Smooth muscle cell (in vitro differentiated cells): ENCODE measurements around the gene FAM227B. TPM values are rescaled to one million over a fixed set of nuclear protein-coding genes. Genes with fewer than 3 reads are reported as not detected.
"Not testable (repeated sequence)": the region's sequence is repeated elsewhere in the genome, so short reads cannot be mapped to it uniquely, and the experiment has no call there.

Experiments
- DNase-seq: peaks from one replicate; lab custom pipeline; 2025; ENCODE audit not compliant: unreplicated experiment; lab: John Stamatoyannopoulos, UW
- H2AFZ ChIP-seq: fragments of 200-600 bp; sonication (generic); 2 replicates; pipeline ENCODE4 v1.6.0; 2016; ENCODE audit warnings: antibody characterized with exemption, low read depth, mild to moderate bottlenecking
- H3F3A ChIP-seq: fragments of 200-600 bp; sonication (generic); 2 replicates; pipeline ENCODE4 v1.6.0; 2017; ENCODE audit warnings: antibody characterized with exemption, low read depth
- H3K27ac ChIP-seq: fragments of 200-600 bp; sonication (generic); 2 replicates; pipeline ENCODE4 v1.5.1; 2016; ENCODE audit warnings: low read depth, mild to moderate bottlenecking
- H3K27me3 ChIP-seq: fragments of 200-600 bp; sonication (generic); 2 replicates; pipeline ENCODE4 v1.6.1; 2016; ENCODE audit warnings: low read depth, mild to moderate bottlenecking
- H3K36me3 ChIP-seq: fragments of 200-600 bp; sonication (generic); 2 replicates; pipeline ENCODE4 v1.5.1; 2016; ENCODE audit warnings: low read depth
- H3K4me1 ChIP-seq: fragments of 200-600 bp; sonication (generic); 2 replicates; pipeline ENCODE4 v1.5.1; 2016; ENCODE audit warnings: low read depth
- H3K4me2 ChIP-seq: fragments of 200-600 bp; sonication (generic); 2 replicates; pipeline ENCODE4 v1.6.0; 2016; ENCODE audit warnings: mild to moderate bottlenecking
- H3K4me3 ChIP-seq: fragments of 200-600 bp; sonication (generic); 2 replicates; pipeline ENCODE4 v1.5.1; 2016; ENCODE audit warnings: mild to moderate bottlenecking
- H3K79me2 ChIP-seq: fragments of 200-600 bp; sonication (generic); 2 replicates; pipeline ENCODE4 v1.6.0; 2016; ENCODE audit warnings: low read depth, mild to moderate bottlenecking
- H3K9ac ChIP-seq: fragments of 200-600 bp; sonication (generic); 2 replicates; pipeline ENCODE4 v1.6.0; 2016; ENCODE audit warnings: low read depth
- H3K9me3 ChIP-seq: fragments of 200-600 bp; sonication (generic); replicated peaks from 2 replicates; pipeline ENCODE4 v1.5.1; 2016; ENCODE audit warnings: low read depth
- H4K20me1 ChIP-seq: fragments of 200-600 bp; sonication (generic); 2 replicates; pipeline ENCODE4 v1.6.0; 2016; ENCODE audit warnings: low read depth
- CTCF ChIP-seq: fragments of 200-600 bp; sonication (generic); IDR thresholded peaks from 2 replicates; pipeline ENCODE4 v1.5.1; 2017; ENCODE audit warnings: borderline replicate concordance, mild to moderate bottlenecking, antibody characterized with exemption; ENCODE audit not compliant: insufficient read depth, poor library complexity, severe bottlenecking
- WGBS: methylation state at CpG from one replicate; pipeline ENCODE4 v1.1.7; 2016; ENCODE audit warnings: low lambda C conversion rate; 5-methylcytosine and 5-hydroxymethylcytosine counted together
- polyA plus RNA-seq: library from polyadenylated mRNA; unstranded; fragments of >200 nt; fragmentation: Nextera tagmentation; extraction: Ambion mirVana; gene quantifications from 2 replicates; pipeline ENCODE4 v1.2.1, GENCODE V29; 2016
- total RNA-seq: library from RNA; depleted of rRNA; stranded (reverse); fragments of >200 nt; gene quantifications from 2 replicates; pipeline ENCODE4 v1.2.3, GENCODE V29; 2014

Gene FAM227B
- total and polyA plus RNA-seq, 2 experiments from 2014 or later = 7.5 to 9.7 TPM

GRCh38 chr15:49471248-49471647 lies 149.4 kb downstream of the FAM227B start:
- not testable (repeated sequence) for H3K9ac ChIP-seq, DNase-seq, H2AFZ ChIP-seq, H3K4me2 ChIP-seq, H3F3A ChIP-seq, H3K27me3 ChIP-seq, H3K4me1 ChIP-seq, H3K4me3 ChIP-seq, H3K79me2 ChIP-seq, H3K27ac ChIP-seq, H3K9me3 ChIP-seq
- peak; percentile 27 for TF ChIP-seq CTCF
- peaks cover 69% of the 10 kb centered on the region for H4K20me1 ChIP-seq
- peaks cover 13% of the 10 kb centered on the region for H3K36me3 ChIP-seq
- 60% methylated on average over 4 of the region's 4 CpGs for WGBS

GRCh38 chr15:49468481-49468839 lies 152.2 kb downstream of the FAM227B start:
- H3K4me1 ChIP-seq = peaks cover 6% of the 10 kb centered on the region
- H3K79me2 ChIP-seq = peaks cover 16% of the 10 kb centered on the region
- 64% methylated on average over 2 of the region's 2 CpGs for WGBS
- no peaks in the 10 kb centered on the region for H3K9me3 ChIP-seq
- H3K9ac ChIP-seq = no peak overlapping the region
- H3K4me3 ChIP-seq = no peak overlapping the region
- peaks cover 93% of the 10 kb centered on the region for H4K20me1 ChIP-seq
- no peak for TF ChIP-seq CTCF
- no peak overlapping the region for H3K4me2 ChIP-seq
- peaks cover 6% of the 10 kb centered on the region for H3F3A ChIP-seq
- no peaks in the 10 kb centered on the region for H3K27me3 ChIP-seq
- H2AFZ ChIP-seq = no peak overlapping the region
- H3K27ac ChIP-seq = peak overlapping the region; percentile 10
- peaks cover 8% of the 10 kb centered on the region for H3K36me3 ChIP-seq
- no peak for DNase-seq

GRCh38 chr15:49467746-49468480 lies 152.7 kb downstream of the FAM227B start:
- Histone ChIP-seq H3K9ac (no peak overlapping the region), H4K20me1 (peaks cover 93% of the 10 kb centered on the region), H3K27me3 (no peaks in the 10 kb centered on the region), H3K4me1 (peaks cover 6% of the 10 kb centered on the region), H3K36me3 (peaks cover 8% of the 10 kb centered on the region), H3K9me3 (no peaks in the 10 kb centered on the region), H3K27ac (no peak overlapping the region), H3K79me2 (peaks cover 15% of the 10 kb centered on the region), H3K4me2 (no peak overlapping the region), H3F3A (peaks cover 6% of the 10 kb centered on the region), H2AFZ (no peak overlapping the region), H3K4me3 (no peak overlapping the region)
- no peak for TF ChIP-seq CTCF
- WGBS = 75% methylated on average over 3 of the region's 3 CpGs
- no peak for DNase-seq

- WGBS = 93% methylated on average over 1 of the region's 1 CpG
- no peak overlapping the region for H3K27ac ChIP-seq
- H3K4me1 ChIP-seq = peaks cover 6% of the 10 kb centered on the region
- DNase-seq = no peak
- no peaks in the 10 kb centered on the region for H3K27me3 ChIP-seq
- no peak overlapping the region for H2AFZ ChIP-seq
- H4K20me1 ChIP-seq = peaks cover 95% of the 10 kb centered on the region
- H3K79me2 ChIP-seq = peaks cover 9% of the 10 kb centered on the region
- H3K4me3 ChIP-seq = no peak overlapping the region
- peaks cover 6% of the 10 kb centered on the region for H3F3A ChIP-seq
- no peaks in the 10 kb centered on the region for H3K9me3 ChIP-seq
- peak overlapping the region; percentile 48 for H3K4me2 ChIP-seq
- peaks cover 8% of the 10 kb centered on the region for H3K36me3 ChIP-seq
- H3K9ac ChIP-seq = no peak overlapping the region
- no peak for TF ChIP-seq CTCF
Observed at GRCh38 chr15:49466119-49466518, 154.5 kb downstream of the FAM227B start.
